Neural cell (in vitro differentiated cells): ENCODE results near the gene ERCC4. TPM values are rescaled to one million over a fixed set of nuclear protein-coding genes. Genes with fewer than 3 reads are reported as not detected.

Experiments
- H2AFZ ChIP-seq: fragments of 200-600, 300-800 bp; sonication (generic), shearing (Covaris generic); 2 replicates; pipeline ENCODE4 v1.6.0; 2014; ENCODE audit warnings: low read depth, mild to moderate bottlenecking, antibody characterized with exemption, low read length, moderate library complexity
- H3F3A ChIP-seq: fragments of 200-600 bp; shearing (Covaris generic); 2 replicates; pipeline ENCODE4 v1.6.1; 2016; ENCODE audit warnings: mild to moderate bottlenecking, moderate library complexity, mixed read lengths, antibody characterized with exemption, low read length; ENCODE audit not compliant: insufficient read depth, poor library complexity, severe bottlenecking
- H3K27ac ChIP-seq: fragments of 200-600, 300-800 bp; sonication (generic), shearing (Covaris generic); 2 replicates; pipeline ENCODE4 v1.5.1; 2014; ENCODE audit warnings: mild to moderate bottlenecking, low read length, moderate library complexity
- H3K27me3 ChIP-seq: fragments of 300-800, 200-600 bp; sonication (generic), shearing (Covaris generic); 2 replicates; pipeline ENCODE4 v1.6.0; 2014; ENCODE audit warnings: mild to moderate bottlenecking, low read depth, low read length, moderate library complexity; ENCODE audit not compliant: insufficient read depth
- H3K36me3 ChIP-seq: fragments of 300-800, 200-600 bp; sonication (generic), shearing (Covaris generic); 2 replicates; pipeline ENCODE4 v1.5.1; 2014; ENCODE audit warnings: mild to moderate bottlenecking, antibody characterized with exemption, low read length, moderate library complexity; ENCODE audit not compliant: insufficient read depth
- H3K4me2 ChIP-seq: fragments of 300-800, 200-600 bp; sonication (generic), shearing (Covaris generic); 2 replicates; pipeline ENCODE4 v1.6.0; 2014; ENCODE audit warnings: mild to moderate bottlenecking, low read length
- H3K4me3 ChIP-seq: fragments of 300-800, 200-600 bp; sonication (generic), shearing (Covaris generic); 2 replicates; pipeline ENCODE4 v1.5.1; 2014; ENCODE audit warnings: mild to moderate bottlenecking, low read length, moderate library complexity
- H3K79me2 ChIP-seq: fragments of 200-600 bp; shearing (Covaris generic); replicated peaks from 2 replicates; pipeline ENCODE4 v1.6.0; 2014; ENCODE audit warnings: mild to moderate bottlenecking, low read length, moderate library complexity; ENCODE audit not compliant: insufficient read depth
- H3K9ac ChIP-seq: fragments of 300-800, 200-600 bp; sonication (generic), shearing (Covaris generic); 2 replicates; pipeline ENCODE4 v1.6.1; 2016; ENCODE audit warnings: mild to moderate bottlenecking, low read length, mixed read lengths
- H3K9me2 ChIP-seq: fragments of 200-600 bp; shearing (Covaris generic); 2 replicates; pipeline ENCODE4 v1.6.1; 2016; ENCODE audit warnings: mild to moderate bottlenecking, low read length, mixed read lengths; ENCODE audit not compliant: insufficient read depth
- H3K9me3 ChIP-seq: fragments of 200-600, 300-800 bp; sonication (generic), shearing (Covaris generic); 2 replicates; pipeline ENCODE4 v1.6.1; 2016; ENCODE audit warnings: mild to moderate bottlenecking, mixed run types, low read length, moderate library complexity, mixed read lengths
- H4K20me1 ChIP-seq: fragments of 200-600 bp; shearing (Covaris generic); 2 replicates; pipeline ENCODE4 v1.6.1; 2016; ENCODE audit warnings: mild to moderate bottlenecking, mixed run types; ENCODE audit not compliant: insufficient read depth
- EP300 ChIP-seq: fragments of 450-650 bp; conservative IDR thresholded peaks from 2 replicates; pipeline ENCODE4 v1.6.1; 2014; ENCODE audit warnings: antibody characterized with exemption, mild to moderate bottlenecking, moderate library complexity; ENCODE audit not compliant: poor library complexity, severe bottlenecking
- EZH2 ChIP-seq: fragments of 200-600, 300-800 bp; shearing (Covaris generic), sonication (generic); IDR thresholded peaks from 2 replicates; pipeline ENCODE4 v1.6.1; 2014; ENCODE audit warnings: antibody characterized with exemption, low read length, borderline replicate concordance, mild to moderate bottlenecking; ENCODE audit not compliant: insufficient read depth, poor library complexity, severe bottlenecking
- MXI1 ChIP-seq: fragments of 450-650 bp; conservative IDR thresholded peaks from 2 replicates; pipeline ENCODE4 v1.6.1; 2014; ENCODE audit warnings: antibody characterized with exemption, mild to moderate bottlenecking; ENCODE audit not compliant: poor library complexity, severe bottlenecking
- POLR2AphosphoS5 ChIP-seq: IDR thresholded peaks from 2 replicates; pipeline ENCODE4 v1.6.1; 2012
- RAD21 ChIP-seq: fragments of 450-650 bp; conservative IDR thresholded peaks from 2 replicates; pipeline ENCODE4 v1.6.1; 2014; ENCODE audit warnings: antibody characterized with exemption, mild to moderate bottlenecking, moderate library complexity
- SMC3 ChIP-seq: fragments of 450-650 bp; conservative IDR thresholded peaks from 2 replicates; pipeline ENCODE4 v1.6.1; 2014; ENCODE audit warnings: antibody characterized with exemption, mild to moderate bottlenecking, moderate library complexity; ENCODE audit not compliant: poor library complexity
- TAF1 ChIP-seq: IDR thresholded peaks from 2 replicates; pipeline ENCODE4 v1.6.1; 2012; ENCODE audit warnings: low read depth
- polyA minus RNA-seq: library from RNA; depleted of rRNA, polyadenylated mRNA; stranded (reverse); fragments of >200 nt; gene quantifications from 2 replicates; pipeline ENCODE4 v1.2.3, GENCODE V29; 2014
- polyA plus RNA-seq: library from polyadenylated mRNA; depleted of rRNA; stranded (reverse); fragments of >200 nt; gene quantifications from 2 replicates; pipeline ENCODE4 v1.2.3, GENCODE V29; 2014
- TF ChIP-seq, protein P1 (sequence below): IDR thresholded peaks from 2 replicates; pipeline ENCODE4 v1.6.1; 2012; ENCODE audit warnings: borderline replicate concordance
- TF ChIP-seq, protein P2 (sequence below): fragments of 450-650 bp; IDR thresholded peaks from 2 replicates; pipeline ENCODE4 v1.5.1; 2014; ENCODE audit warnings: antibody characterized with exemption, mild to moderate bottlenecking, moderate library complexity; ENCODE audit not compliant: poor library complexity, severe bottlenecking

Gene ERCC4
- polyA plus RNA-seq (5.8 and 7.0 TPM in 2 replicates), polyA minus RNA-seq (16.2 and 16.8 TPM in 2 replicates)

DNA sequence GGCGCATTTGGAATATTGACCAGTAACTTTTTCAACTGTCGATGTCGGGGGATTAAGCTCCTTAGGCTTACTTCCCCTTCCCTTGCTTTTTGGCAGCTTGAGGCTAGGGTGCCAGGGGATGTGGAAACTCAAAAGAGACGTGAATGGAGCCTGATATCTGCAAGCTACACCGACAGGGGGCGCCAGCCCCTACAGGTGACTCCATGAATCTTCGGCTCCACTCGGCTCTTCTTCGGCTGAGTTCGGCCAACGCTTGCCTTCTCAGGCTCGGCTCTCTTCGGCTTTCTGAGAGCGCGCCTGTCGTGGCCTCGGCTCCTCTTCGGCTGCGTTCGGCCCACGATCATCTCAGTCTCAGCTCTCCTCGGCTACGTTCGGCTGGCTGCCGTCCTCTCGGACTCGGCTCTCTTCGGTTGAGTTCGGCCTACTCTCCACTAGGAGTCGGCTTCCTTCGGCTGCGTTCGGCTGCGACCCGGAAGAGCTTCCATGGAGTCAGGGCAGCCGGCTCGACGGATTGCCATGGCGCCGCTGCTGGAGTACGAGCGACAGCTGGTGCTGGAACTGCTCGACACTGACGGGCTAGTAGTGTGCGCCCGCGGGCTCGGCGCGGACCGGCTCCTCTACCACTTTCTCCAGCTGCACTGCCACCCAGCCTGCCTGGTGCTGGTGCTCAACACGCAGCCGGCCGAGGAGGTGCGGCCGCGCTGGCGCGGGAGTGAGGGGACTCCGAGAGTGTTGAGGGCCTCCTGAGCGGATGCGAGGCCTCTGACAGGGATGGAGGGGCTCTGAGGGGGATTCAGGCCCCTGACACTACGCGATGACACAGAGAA is at the start of gene ERCC4:
Gene ERCC4 (plus strand): TSS at position 472 of the 827 bp plus-strand sequence. CDS start 12 bp downstream, at position 484.
- Histone ChIP-seq H3K27ac (peak within 1 kb of the TSS; percentile 79), H3K9ac (peak within 1 kb of the TSS; percentile 88)
- TF ChIP-seq EZH2 (no peak), SMC3 (peak; percentile 65), MXI1 (peak; percentile 92), EP300 (peak; percentile 62), POLR2AphosphoS5 (peak; percentile 98), TAF1 (peak; percentile 92), RAD21 (peak; percentile 56)
- TF ChIP-seq, protein P1, sequence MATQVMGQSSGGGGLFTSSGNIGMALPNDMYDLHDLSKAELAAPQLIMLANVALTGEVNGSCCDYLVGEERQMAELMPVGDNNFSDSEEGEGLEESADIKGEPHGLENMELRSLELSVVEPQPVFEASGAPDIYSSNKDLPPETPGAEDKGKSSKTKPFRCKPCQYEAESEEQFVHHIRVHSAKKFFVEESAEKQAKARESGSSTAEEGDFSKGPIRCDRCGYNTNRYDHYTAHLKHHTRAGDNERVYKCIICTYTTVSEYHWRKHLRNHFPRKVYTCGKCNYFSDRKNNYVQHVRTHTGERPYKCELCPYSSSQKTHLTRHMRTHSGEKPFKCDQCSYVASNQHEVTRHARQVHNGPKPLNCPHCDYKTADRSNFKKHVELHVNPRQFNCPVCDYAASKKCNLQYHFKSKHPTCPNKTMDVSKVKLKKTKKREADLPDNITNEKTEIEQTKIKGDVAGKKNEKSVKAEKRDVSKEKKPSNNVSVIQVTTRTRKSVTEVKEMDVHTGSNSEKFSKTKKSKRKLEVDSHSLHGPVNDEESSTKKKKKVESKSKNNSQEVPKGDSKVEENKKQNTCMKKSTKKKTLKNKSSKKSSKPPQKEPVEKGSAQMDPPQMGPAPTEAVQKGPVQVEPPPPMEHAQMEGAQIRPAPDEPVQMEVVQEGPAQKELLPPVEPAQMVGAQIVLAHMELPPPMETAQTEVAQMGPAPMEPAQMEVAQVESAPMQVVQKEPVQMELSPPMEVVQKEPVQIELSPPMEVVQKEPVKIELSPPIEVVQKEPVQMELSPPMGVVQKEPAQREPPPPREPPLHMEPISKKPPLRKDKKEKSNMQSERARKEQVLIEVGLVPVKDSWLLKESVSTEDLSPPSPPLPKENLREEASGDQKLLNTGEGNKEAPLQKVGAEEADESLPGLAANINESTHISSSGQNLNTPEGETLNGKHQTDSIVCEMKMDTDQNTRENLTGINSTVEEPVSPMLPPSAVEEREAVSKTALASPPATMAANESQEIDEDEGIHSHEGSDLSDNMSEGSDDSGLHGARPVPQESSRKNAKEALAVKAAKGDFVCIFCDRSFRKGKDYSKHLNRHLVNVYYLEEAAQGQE = peak; percentile 93
- TF ChIP-seq, protein P2, sequence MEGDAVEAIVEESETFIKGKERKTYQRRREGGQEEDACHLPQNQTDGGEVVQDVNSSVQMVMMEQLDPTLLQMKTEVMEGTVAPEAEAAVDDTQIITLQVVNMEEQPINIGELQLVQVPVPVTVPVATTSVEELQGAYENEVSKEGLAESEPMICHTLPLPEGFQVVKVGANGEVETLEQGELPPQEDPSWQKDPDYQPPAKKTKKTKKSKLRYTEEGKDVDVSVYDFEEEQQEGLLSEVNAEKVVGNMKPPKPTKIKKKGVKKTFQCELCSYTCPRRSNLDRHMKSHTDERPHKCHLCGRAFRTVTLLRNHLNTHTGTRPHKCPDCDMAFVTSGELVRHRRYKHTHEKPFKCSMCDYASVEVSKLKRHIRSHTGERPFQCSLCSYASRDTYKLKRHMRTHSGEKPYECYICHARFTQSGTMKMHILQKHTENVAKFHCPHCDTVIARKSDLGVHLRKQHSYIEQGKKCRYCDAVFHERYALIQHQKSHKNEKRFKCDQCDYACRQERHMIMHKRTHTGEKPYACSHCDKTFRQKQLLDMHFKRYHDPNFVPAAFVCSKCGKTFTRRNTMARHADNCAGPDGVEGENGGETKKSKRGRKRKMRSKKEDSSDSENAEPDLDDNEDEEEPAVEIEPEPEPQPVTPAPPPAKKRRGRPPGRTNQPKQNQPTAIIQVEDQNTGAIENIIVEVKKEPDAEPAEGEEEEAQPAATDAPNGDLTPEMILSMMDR = peak; percentile 99

DNA sequence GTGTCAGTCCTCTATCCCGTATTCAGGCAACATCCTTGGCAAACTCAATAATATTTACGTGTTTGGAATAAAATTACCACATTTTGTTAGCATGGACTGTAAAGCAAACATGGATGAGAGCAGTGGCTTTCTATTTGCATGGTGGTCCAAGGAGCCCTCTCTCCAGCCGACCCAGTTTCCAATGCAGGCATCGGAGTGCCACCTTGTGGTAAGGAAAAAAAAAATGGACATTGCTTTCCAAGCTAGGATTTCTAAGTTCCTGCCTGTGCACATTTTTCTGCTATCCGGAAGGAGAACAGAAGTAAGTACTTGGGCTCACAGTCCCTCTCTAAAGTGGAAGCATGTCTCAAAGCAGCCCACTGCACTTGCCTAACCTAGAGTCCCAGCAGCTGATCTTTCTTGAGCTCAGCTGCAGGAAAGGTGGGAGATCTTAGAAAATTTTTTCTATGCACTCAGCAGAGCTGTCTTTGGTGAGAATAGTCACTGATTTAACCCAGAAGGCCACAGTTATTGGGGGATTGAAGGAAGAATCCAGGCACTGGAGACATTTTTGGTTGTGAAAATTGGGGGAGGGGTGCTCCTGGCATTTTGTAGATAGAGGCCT is 46.0 kb upstream of the ERCC4 start:
- H3K27me3 ChIP-seq = no peaks in the 10 kb centered on the region
- H3F3A ChIP-seq = no peaks in the 10 kb centered on the region
- H3K9me2 ChIP-seq = no peaks in the 10 kb centered on the region
- no peaks in the 10 kb centered on the region for H3K79me2 ChIP-seq
- no peak overlapping the region for H3K4me2 ChIP-seq
- H3K27ac ChIP-seq = no peak overlapping the region
- no peaks in the 10 kb centered on the region for H3K36me3 ChIP-seq
- no peak overlapping the region for H3K9ac ChIP-seq
- no peaks in the 10 kb centered on the region for H3K9me3 ChIP-seq
- no peak overlapping the region for H3K4me3 ChIP-seq
- TF ChIP-seq, protein P2 = peak; percentile 79
- no peak for TF ChIP-seq TAF1
- TF ChIP-seq SMC3 = peak; percentile 83
- peak; percentile 81 for TF ChIP-seq RAD21
- H2AFZ ChIP-seq = peak overlapping the region; percentile 27
- no peaks in the 10 kb centered on the region for H4K20me1 ChIP-seq

More for the DNA sequence above, at the start of gene ERCC4:
- no peaks in the 10 kb centered on the region for H3K9me3 ChIP-seq
- peak within 1 kb of the TSS; percentile 76 for H3K4me3 ChIP-seq
- H3K9me2 ChIP-seq = no peaks in the 10 kb centered on the region
- H3K27me3 ChIP-seq = no peaks in the 10 kb centered on the region
- no peaks in the 10 kb centered on the region for H4K20me1 ChIP-seq
- H3K79me2 ChIP-seq = peaks cover 8% of the 10 kb centered on the region
- no peaks in the 10 kb centered on the region for H3F3A ChIP-seq
- peak within 1 kb of the TSS; percentile 90 for H2AFZ ChIP-seq
- H3K4me2 ChIP-seq = peak within 1 kb of the TSS; percentile 92
- no peaks in the 10 kb centered on the region for H3K36me3 ChIP-seq
